Superior temporal gyrus (tissue), 1 donor: ENCODE measurements around the gene ADAM15.

Experiments
- DNase-seq: peaks from one replicate; pipeline ENCODE4 v3.0.0-alpha.2; 2016; ENCODE audit errors: extremely low spot score

ADAM15 gene

DNA sequence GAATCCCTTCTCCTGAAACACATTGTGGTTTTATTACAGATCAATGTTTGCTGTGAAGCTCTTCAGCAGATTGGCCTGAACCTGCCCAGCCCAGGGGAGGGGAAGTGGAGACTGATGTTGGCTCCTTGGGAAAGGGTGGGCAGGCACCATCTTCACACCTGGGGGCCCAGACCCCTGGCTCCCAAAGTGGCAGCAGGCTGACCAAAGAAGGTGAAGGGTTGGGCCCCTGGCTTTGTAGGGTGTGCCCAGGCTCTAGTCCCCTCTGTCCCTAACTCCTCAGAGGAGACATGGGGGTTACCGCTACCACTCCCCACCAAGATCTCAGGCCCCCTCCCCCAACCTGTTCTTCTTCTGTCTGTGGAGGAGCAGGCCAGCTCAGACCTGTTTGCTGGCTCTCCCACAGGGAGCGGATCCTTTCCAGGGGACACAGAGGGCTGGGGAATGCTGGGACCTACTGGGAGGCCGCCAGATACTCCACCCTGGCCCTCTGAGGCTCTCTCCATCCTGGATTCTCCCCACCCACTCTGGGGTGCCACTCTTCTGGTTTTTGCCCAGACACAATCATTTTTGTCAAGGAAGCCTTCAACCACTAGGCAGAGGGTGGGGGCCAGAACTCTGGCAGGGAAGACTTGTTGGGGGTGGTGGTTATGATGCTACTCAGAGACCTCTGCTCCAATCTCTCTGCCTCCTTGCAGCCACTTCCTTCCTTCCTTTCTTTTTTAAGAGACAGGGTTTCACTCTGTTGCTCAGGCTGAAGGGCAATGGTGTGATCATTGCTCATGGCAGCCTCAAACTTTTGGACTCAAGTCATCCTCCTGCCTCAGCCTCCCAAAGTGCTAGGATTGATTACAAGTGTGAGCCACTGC, 22.5 kb downstream of the ADAM15 start:
- DNase-seq = no peak

DNA sequence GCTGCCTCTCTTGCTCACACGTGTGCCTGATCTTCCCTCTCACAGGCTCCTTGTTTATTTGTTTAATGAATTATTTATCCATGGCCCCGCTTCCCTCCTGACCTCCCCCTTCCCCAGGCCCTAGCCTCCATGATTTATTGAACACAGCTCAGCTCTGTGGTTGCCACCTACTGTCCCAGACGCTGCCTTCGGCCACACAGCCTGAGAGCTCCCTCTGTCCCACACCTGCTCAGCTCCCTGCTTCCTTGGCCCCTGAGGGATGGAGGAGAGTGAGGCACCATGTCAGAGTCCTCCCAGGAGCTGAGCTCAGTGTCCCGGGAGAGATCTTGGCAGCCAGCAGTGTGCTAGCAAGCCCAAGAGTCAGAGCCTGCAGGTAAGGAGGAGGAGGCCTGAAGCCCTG, 24.4 kb downstream of the ADAM15 start:
- DNase-seq = no peak

DNA sequence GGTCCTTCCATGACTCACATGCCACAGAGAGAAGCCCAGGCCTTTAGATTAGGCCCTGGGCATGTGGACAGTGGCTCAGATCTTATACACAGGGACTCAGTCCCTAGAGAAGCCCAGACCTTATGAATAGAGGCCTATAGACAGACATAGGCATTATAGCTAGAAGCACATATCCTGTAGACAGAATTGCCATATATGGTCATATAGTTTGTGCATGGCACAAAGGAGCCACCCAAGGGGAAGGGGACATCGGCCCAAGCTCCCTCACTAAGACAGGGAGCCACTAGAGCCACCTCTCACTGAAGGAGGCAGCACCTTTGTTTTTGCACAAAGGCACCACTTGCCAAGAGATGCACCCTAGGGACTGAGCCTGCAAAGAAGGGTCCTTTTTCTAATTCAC, 25.3 kb downstream of the ADAM15 start:
- no peak for DNase-seq

DNA sequence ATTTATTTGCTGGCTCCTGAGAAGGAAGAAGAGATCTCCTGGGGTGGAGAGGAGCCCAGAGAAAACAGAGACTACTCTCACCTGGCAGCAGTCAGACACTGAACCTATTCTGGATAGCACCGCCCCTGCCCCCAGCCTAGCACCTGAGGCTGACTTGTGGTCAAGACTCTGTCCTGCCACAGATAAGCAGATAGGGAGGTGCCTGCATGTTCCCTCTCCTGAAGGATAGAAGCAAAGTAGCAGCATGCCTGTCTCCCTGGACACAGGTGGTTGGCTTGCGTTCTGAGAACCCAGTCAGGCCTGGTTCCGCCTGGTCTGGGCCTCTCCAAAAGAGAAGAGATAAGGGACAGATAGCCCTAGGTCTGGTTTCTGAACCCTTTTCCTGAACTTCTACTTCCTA, 26.2 kb downstream of the ADAM15 start:
- no peak for DNase-seq

DNA sequence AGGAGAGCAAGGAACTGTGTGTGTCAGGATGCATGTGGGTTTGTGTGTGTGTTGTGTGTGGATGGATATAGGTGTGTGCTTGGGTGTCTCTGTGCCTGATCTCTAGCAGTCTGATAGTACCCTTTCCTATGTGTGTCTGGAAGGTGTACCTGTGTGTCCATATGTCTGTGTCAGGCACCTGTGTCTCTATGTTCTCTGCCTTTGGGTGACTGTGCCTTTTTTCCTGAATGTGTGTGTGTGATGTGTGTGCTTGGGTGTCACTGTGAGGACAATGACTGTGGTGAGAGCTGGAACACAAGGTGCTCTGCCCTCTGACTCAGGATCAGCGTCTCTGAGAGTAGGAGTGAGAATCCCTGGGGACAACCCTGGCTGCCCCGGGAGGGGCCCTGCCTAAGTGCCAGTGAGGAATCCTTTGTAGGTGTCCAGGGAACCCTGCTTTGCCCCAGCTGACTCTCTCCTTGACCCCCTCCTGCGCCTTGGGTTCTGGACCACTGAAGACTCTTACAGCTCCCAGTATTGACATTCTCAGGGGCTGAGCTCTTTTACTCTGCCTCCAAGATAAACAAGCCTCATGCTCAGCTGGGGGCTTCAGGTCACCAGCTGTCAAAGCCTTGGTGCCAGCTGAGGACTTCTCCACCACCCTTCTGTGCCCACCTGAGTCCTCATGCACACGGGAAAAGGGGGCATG, 26.8 kb downstream of the ADAM15 start:
- DNase-seq = no peak

DNA sequence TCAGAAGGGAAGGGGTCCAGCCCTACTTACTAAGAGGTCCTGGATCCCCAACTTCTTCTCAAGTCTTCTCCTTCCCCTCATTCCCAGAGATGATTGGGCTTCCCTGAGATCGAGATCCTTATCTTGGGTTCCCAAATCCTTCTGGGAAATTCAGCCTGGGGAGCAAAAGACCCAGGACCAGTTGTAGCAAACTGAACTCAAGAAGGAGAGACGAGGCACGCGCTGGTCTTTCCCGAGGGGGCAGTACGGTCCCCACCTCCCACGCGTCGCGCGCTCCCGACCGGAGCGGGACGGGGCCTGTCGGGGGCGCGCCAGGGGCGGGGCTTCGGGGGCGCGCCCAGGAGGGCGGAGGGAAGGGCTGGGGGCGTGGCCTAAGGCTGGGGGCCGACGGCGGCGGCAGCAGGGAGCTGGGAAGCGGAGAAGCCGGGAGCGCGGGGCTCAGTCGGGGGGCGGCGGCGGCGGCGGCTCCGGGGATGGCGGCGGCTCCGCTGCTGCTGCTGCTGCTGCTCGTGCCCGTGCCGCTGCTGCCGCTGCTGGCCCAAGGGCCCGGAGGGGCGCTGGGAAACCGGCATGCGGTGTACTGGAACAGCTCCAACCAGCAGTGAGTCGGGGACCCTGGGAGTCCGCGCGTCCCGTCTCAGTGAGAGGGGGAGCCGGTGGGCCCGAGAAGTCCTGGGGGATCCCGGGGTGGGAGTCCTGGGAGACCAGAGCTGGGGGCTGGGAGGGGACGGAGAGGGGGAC, 27.5 kb downstream of the ADAM15 start, which contains the start of gene EFNA3:
Gene EFNA3, plus strand, starts transcription at position 369 of the 741 bp plus-strand sequence. Its CDS starts 105 bp downstream, at position 474.
- DNase-seq = peak; percentile 64

DNA sequence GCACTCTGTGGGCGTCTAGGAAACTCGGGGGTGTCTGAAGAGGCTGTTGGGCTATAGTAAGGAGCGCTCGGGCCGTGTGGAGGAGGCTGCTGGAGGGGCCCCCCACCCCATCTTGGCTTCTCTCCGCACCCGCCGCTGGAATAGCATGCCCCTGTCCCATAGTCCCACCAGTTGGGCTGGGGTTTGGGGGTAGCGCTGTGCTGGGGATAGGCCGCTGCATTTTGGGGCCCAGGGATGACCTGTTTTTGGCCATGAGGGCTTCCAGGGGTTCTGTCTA, 28.0 kb downstream of the ADAM15 start:
- DNase-seq = no peak

DNA sequence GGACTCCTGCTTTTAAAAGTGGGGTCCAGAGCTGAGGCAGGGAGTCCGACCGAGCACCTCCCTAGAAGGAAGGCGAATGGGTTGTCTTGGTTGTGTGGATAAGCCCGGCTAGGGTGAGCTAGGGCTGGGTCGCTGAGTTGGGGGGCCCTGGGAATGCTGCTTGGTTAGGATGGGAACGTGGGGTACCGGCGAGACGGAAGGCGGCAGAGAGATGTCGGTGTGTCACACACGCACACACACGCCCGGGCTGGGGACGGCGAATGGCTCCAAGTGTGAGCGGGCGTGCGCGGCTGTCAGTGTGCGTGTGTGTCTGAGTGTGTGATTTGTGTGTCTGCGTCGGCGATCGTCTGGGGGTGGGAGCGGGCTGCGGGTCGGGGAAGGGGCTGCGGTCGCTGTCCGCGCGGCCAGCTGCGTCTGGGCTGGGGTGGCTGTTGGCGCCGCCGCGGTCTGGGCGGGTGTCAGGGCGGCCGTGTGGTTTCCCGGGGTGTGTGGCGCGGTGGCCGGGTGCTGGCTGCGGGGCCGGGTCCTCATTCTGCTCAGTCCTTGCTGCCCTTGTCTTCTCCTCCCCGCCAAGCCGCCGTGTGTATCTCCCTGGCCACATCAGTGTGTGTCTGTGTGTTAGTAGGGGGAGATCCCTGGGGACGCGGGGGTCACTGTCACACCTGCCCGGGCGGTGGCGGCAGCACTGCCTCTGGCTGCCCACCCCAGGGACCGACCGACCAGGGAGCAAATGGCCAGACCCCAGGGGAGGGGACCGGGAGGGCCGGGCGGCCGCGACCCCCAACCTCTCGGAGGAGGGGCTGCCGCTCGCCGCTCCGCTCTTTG, 28.6 kb downstream of the ADAM15 start:
- no peak for DNase-seq

DNA sequence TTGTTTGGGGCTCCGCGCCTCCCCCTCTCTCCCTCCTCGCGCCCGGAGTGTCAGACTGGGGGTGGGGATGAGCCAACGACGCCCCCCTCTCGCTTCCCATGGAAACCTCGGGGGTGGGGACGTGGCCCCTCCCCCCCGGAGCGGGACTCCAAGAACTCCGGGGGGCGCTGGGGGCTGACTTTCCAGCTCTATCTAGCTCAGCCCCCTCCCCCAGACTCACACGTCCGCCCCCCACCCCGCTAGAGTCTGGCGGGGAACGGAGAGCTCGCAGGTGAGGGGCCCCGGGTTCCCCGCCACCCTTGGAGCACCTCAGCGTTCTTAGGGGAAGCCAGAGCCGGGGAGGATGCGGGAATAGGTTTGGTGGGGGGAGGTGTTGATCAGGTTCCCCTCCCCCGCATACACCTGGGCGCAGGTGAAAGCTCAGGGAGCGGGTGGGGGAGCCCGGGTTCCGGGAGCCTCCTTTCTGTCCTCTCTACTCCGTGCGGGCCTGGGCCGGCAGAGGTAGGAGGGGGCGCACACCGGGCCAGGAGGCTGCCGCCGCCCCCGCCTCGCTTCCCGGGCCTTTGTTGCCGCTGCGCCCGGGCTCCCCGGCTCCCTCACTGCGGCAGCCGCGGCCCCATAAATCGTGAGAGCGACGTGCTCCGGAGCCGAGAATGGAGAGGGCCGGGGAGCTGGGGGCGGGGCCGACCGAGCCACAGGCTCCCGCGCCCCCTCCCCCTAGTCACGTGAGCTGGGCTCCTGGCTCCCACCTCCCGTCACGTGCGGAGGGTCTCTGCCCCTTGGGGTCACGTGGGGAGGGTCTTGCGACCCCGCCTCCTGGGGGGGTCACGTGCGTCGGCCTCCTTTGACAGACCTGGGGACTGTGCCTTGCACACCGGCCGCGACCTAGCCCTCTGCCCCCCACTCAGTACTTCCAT, 29.5 kb downstream of the ADAM15 start:
- no peak for DNase-seq

DNA sequence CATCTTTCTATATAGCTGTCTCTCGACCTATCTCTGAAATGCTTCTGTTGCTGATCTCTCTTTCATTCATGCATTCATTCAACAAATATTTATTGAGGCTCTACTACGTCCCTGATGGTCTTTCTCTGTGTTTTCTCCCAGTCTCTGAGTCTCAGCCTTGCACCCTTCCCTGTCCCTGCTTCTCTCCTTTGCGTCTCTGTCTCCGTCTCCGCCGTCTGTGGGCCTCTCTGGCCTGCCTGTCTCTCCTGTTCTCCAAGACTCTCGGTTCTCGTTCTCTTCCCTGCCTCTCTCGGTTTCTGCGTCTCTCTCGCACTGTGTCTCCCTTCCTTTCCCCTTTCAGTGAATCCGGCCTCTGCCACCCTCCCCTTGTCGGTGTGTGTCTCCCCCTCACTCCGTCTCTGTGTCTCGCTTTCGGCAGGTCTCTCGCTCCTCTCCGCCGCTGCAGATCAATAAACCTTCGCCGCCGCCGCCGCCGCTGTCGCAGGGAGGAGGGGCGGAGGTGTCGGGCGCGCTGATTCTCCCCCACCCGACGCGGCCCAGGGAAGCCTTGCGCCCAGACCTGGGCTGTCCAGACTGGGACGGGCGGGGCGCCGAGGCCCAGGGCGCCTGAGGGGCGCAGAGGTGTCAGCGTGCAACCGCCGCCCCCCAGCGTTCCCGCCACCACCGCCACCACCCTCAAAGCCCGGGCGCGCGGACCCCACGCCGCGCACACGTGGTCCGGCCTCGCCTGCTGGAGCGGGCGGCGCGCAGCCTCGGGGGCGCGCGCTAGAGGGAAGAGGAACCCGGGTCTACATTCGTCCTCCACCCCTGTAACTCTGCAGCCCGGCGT, 30.6 kb downstream of the ADAM15 start:
- DNase-seq = peak; percentile 47

DNA sequence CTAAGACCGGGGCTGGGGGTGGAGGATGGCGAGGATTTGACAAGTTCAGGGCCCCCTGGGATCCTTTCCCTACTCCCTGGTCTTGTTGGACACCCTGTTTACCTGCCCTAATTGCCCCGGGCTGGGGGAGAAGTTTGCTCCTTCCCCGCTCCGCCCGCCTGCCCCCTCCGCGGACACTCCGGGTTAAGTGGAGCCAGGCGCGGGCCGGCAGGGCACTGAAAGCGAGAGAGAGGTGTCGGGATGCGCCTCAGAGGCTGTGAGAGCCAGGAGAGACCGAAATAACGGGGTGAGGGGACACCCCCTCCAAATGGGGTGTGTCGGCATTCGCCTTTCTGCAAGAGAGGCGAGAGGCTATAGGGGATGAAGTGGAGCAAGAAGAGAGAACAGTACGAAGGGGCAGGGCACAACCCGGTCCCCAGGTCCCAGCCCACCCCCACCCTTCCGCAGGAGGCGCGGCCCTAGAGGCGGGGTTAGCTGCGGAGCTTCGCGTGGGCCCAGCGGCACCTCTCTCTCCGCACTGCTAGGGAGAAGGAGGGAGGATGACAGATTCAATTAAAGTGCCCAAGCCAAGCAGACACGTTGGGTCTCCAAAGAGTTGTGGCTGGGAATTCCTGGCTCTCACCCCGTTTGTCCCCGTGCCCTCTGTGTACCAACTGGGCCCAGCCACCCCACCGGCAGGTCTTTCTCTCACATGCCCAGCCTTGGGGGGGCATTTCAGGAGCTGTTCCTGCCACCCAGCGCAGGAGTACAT, 31.4 kb downstream of the ADAM15 start:
- no peak for DNase-seq

DNA sequence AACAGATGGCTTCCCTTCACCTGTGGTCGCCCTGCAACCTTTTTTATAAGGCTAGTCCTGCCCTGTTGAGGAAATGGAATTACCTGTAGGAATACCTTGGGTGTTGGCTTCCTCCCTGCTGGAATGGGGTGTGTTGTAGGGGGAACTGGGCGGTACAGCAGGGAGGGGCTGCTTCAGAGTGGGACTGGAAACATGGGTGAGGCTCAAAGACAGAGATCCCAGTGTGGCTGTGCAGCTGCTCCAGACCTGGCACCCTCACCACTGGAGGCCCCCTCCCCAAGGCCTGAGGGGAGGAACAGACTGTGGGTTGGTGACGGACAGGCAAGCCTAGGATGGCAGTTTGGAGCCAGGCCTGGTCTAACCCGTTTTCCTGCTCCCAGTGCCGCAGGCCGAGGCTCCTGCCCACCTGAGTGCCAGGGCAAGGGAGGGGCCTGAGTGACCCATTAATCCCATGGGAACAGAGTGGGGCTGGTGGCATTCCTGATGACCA, 32.0 kb downstream of the ADAM15 start:
- DNase-seq = no peak

DNA sequence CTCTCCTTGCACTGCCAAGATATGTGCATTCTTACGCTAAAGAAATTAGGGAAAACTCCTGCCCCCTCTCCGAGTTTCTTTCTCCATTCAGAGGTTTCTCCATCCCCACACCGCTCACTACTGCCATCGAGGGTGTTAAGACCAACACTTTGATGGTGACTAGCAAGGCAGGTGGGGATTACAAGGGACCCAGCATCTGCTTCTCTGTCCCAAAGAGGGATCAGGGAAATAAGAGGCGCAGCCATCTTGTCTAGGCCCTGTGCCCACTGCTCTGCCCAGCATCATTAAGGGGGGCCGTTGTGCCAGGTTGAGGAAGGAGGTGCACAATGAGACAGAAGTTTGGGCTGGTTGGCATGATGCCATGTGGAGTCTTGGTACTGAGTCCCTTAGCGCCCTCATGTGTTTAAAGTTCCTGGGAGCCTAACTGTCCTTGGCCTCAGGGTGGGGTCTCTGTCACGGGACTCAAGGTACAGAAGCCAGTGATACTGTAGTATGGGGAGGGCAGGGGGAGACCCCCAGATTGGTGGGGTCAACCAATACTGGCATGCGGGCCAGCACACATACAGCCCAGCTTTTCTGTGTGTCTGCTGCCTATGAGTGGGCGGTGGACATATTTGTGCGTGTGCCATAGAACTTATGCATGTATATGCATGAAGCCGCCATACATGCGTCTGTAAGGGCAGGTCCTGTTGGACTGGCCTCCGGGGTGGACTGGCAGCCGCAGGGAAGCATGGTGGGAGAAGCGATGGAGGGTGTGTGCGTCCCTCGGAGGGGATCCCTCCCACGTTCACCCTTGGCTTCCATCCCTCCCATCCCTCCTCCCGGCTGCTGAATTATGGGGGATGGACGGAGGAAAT, 33.0 kb downstream of the ADAM15 start:
- peak; percentile 69 for DNase-seq

DNA sequence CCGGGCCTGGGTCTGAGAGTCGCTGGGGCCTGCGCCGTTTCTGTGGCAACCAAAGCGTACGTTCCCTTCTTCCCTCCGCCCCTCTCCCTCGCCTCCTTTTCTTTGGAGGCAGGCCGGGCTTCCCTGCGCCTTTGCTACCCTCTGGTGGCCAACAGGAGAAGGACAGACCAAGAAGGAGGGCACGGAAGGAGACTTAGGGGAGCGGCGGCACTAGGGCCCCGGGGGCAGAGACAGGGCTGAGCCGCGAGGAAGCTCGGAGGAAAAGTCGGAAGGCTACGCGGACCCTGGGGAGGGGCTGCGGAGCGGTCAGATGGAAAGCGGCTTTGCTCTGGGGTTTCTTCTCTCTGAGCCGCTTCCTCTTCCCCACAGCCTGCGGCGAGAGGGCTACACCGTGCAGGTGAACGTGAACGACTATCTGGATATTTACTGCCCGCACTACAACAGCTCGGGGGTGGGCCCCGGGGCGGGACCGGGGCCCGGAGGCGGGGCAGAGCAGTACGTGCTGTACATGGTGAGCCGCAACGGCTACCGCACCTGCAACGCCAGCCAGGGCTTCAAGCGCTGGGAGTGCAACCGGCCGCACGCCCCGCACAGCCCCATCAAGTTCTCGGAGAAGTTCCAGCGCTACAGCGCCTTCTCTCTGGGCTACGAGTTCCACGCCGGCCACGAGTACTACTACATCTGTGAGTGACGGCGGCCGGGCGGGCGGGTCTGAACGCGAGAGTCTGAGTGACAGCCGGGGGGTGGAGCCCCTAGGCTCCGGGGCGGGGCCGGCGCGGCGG, 33.8 kb downstream of the ADAM15 start:
- peak; percentile 95 for DNase-seq

DNA sequence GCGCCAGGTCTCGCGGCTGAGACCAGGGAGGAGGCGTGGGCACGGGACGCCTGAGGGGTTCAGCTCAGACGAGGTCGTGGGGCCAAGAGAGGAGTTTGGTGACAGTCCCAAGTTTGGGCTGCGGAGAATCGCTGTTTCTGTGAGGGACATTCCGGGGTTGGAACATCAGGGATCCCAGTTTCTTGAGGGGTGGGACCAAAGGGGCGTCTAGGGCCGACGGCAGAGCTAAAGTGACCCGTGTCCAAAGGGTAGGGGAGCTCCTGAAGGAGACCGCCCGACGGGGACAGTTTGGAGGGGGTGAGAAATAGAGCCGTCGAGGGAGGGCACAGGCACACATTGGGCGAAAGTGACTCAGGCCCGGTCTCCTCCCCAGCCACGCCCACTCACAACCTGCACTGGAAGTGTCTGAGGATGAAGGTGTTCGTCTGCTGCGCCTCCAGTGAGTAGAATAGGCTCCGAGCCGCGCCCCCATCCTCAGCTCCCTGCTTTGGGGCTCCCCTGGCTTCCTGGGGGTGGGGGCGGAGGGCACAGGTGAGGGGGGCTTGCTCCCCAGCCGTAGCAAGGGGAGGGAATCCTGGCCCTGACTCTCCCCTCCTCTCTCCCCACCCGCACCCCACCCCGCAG, 34.5 kb downstream of the ADAM15 start:
- no peak for DNase-seq

DNA sequence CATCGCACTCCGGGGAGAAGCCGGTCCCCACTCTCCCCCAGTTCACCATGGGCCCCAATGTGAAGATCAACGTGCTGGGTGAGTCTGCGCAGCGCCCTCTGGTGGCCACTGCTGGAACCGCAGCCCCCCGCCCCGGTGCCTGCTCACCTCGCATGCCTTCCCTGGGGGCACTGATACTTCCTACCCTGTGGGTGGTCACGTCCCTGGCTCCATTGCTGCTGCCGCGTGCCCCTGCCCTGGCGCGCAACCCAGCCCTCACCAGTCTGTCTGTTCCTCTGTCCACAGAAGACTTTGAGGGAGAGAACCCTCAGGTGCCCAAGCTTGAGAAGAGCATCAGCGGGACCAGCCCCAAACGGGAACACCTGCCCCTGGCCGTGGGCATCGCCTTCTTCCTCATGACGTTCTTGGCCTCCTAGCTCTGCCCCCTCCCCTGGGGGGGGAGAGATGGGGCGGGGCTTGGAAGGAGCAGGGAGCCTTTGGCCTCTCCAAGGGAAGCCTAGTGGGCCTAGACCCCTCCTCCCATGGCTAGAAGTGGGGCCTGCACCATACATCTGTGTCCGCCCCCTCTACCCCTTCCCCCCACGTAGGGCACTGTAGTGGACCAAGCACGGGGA, 35.1 kb downstream of the ADAM15 start:
- DNase-seq = peak; percentile 57
